SK-N-MC (cell line): ENCODE data around the gene FCRL1.

Experiments
- DNase-seq: peaks from one replicate; pipeline ENCODE4 v3.0.0-alpha.2; 2011; ENCODE audit warnings: low read depth, low spot score
- H3K27ac ChIP-seq: fragments of 200-600 bp; sonication (generic); 2 replicates; pipeline ENCODE4 v1.5.1; 2016; ENCODE audit warnings: mixed run types
- H3K36me3 ChIP-seq: fragments of 200-600 bp; sonication (generic); 2 replicates; pipeline ENCODE4 v1.6.1; 2017; ENCODE audit warnings: antibody characterized with exemption, low read length, mixed read lengths; ENCODE audit not compliant: insufficient read depth
- H3K4me3 ChIP-seq: fragments of 200-600 bp; sonication (generic); 2 replicates; pipeline ENCODE4 v1.5.1; 2016
- H3K9ac ChIP-seq: fragments of 200-600 bp; sonication (generic); 2 replicates; pipeline ENCODE4 v1.8.0; 2017; ENCODE audit warnings: mixed run types, mixed read lengths; ENCODE audit not compliant: insufficient read length
- H3K9me3 ChIP-seq: fragments of 200-600 bp; sonication (generic); 2 replicates; pipeline ENCODE4 v1.6.1; 2017; ENCODE audit warnings: low read depth, mild to moderate bottlenecking, antibody characterized with exemption, low read length, moderate library complexity, mixed read lengths
- EZH2 ChIP-seq: fragments of 200-600 bp; sonication (generic); IDR thresholded peaks from one replicate; pipeline ENCODE4 v1.6.1; 2017; ENCODE audit warnings: antibody characterized with exemption
- FOXP2 ChIP-seq: optimal IDR thresholded peaks from 2 replicates; pipeline ENCODE3; 2011; ENCODE audit warnings: mild to moderate bottlenecking, moderate library complexity; ENCODE audit not compliant: insufficient read depth; ENCODE audit errors: extremely low read length, control extremely low read depth
- POLR2AphosphoS5 ChIP-seq: IDR thresholded peaks from 2 replicates; pipeline ENCODE4 v1.6.1; 2012; ENCODE audit warnings: mild to moderate bottlenecking, low read depth, low read length, borderline replicate concordance

Gene FCRL1

GRCh38 chr1:157841708-157842107 lies 21.8 kb upstream of the FCRL1 start, which contains the start of gene CD5L:
Gene CD5L, minus strand, starts transcription at chr1:157841808. Its CDS starts 107 bp downstream, at chr1:157841701.
- Histone ChIP-seq H3K9me3 (no peaks in the 10 kb centered on the region), H3K9ac (no peak within 1 kb of the TSS), H3K4me3 (no peak within 1 kb of the TSS), H3K36me3 (no peaks in the 10 kb centered on the region), H3K27ac (no peak within 1 kb of the TSS)
- TF ChIP-seq POLR2AphosphoS5 (no peak), EZH2 (no peak), FOXP2 (no peak)
- DNase-seq = no peak

DNA sequence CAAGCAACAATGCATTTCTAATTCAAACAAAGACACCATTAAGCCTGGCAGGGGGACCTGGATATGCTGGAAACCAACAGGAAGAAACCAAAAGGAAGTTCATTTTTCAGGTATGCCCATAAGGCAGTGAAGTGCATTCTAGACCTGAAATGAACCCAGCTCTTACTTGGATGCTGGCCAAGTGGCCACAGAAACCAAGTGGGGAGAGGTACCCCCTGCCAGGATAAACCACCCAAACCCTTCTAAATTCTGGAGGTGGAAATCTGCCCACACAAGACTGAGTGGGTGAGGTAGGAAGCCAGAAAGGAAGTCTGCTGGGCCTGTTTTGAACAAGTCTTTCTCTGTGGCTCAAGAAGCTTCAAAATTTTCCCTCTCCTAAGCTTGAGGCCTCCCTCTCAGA lies 19.0 kb upstream of the FCRL1 start:
- Histone ChIP-seq H3K27ac (no peak overlapping the region), H3K9ac (no peak overlapping the region), H3K36me3 (no peaks in the 10 kb centered on the region), H3K9me3 (no peaks in the 10 kb centered on the region), H3K4me3 (no peak overlapping the region)
- TF ChIP-seq POLR2AphosphoS5 (no peak), FOXP2 (no peak), EZH2 (no peak)
- DNase-seq = no peak

DNA sequence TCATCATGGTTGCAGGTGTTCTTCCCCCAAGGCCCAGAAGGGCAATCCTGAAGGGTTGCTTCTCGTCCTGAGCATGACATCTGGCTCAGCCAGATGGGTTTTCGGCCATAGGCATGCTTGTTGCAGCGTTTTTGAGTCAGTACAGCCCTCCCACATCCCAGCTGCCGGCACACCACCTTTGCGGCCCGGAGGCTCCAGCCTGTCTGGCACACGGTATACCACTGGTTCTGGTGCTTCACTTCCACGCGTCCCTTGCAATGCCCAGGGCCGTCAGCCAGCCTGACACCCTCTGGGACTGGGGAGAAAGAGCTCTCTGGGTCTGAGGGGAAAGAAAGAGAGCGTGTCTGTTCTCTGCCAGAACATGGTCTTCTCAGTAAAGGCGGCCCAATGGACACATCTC lies 14.5 kb upstream of the FCRL1 start:
- no peak for TF ChIP-seq FOXP2
- no peak for TF ChIP-seq EZH2
- TF ChIP-seq POLR2AphosphoS5 = no peak
- Histone ChIP-seq H3K36me3 (no peaks in the 10 kb centered on the region), H3K9me3 (no peaks in the 10 kb centered on the region), H3K9ac (no peak overlapping the region), H3K4me3 (no peak overlapping the region), H3K27ac (no peak overlapping the region)
- DNase-seq = no peak

GRCh38 chr1:157833145-157833544 lies 13.2 kb upstream of the FCRL1 start:
- DNase-seq = no peak
- no peaks in the 10 kb centered on the region for H3K9me3 ChIP-seq

GRCh38 chr1:157831968-157832626 lies 12.2 kb upstream of the FCRL1 start:
- Histone ChIP-seq H3K36me3 (no peaks in the 10 kb centered on the region), H3K27ac (no peak overlapping the region), H3K9me3 (no peaks in the 10 kb centered on the region), H3K9ac (no peak overlapping the region), H3K4me3 (no peak overlapping the region)
- TF ChIP-seq EZH2 (no peak), POLR2AphosphoS5 (no peak), FOXP2 (no peak)
- no peak for DNase-seq

More at GRCh38 chr1:157833145-157833544, 13.2 kb upstream of the FCRL1 start:
- no peaks in the 10 kb centered on the region for H3K36me3 ChIP-seq
- H3K4me3 ChIP-seq = no peak overlapping the region
- no peak for TF ChIP-seq POLR2AphosphoS5
- TF ChIP-seq FOXP2 = no peak
- TF ChIP-seq EZH2 = no peak
- H3K27ac ChIP-seq = no peak overlapping the region
- no peak overlapping the region for H3K9ac ChIP-seq

- TF ChIP-seq EZH2 (no peak), POLR2AphosphoS5 (no peak), FOXP2 (no peak)
- Histone ChIP-seq H3K9me3 (no peaks in the 10 kb centered on the region), H3K27ac (no peak overlapping the region), H3K4me3 (no peak overlapping the region), H3K36me3 (no peaks in the 10 kb centered on the region), H3K9ac (no peak overlapping the region)
- DNase-seq = no peak
These were observed 11.0 kb upstream of the FCRL1 start for GRCh38 chr1:157830887-157831286.

DNA sequence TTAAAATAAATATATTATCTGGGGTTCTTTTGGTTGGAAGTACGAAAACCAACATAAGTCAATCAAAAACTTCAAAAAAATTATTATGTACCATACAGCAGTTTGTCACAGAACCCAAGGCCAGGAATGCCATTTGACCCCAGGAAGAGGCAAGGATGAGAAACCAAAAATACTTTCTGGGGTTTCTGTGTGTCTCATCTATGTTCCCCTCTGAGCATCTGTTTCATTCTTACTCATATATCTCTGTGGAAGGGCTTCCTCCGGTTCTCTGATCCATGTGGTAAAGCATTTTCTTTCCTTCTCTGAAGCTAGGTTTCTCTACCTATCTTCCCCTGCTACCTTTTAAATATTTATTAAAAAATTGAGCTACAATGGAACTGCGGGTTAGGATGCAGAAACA lies 9.8 kb upstream of the FCRL1 start:
- H3K36me3 ChIP-seq = no peaks in the 10 kb centered on the region
- no peak overlapping the region for H3K27ac ChIP-seq
- no peak overlapping the region for H3K9ac ChIP-seq
- DNase-seq = no peak
- no peaks in the 10 kb centered on the region for H3K9me3 ChIP-seq
- no peak overlapping the region for H3K4me3 ChIP-seq
- no peak for TF ChIP-seq EZH2
- no peak for TF ChIP-seq FOXP2

DNA sequence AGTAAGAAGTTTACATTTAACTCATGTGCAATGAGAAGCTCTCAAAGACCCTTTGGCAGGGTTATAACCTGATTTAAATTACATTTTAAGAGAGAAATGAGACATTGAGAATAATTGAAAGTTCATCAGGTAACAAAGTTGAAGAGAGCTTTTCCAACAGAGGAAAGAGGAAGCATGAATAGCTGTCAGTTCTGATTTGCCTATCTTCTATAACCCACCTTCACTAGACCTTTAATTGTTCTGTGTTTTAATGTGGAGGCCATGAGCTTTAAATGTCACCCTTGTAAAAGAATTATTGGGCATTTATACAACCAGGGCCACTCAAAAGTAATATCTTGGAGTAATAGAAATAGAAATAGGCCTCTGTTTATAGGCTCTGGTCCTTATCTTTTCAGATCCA lies 9.3 kb upstream of the FCRL1 start:
- no peak overlapping the region for H3K9ac ChIP-seq

GRCh38 chr1:157820299-157820698 lies 379 bp upstream of the FCRL1 start:
- no peaks in the 10 kb centered on the region for H3K9me3 ChIP-seq
- TF ChIP-seq EZH2 = no peak
- TF ChIP-seq POLR2AphosphoS5 = no peak
- no peak for TF ChIP-seq FOXP2
- H3K9ac ChIP-seq = no peak overlapping the region
- H3K36me3 ChIP-seq = no peaks in the 10 kb centered on the region
- no peak for DNase-seq
- no peak overlapping the region for H3K27ac ChIP-seq
- no peak overlapping the region for H3K4me3 ChIP-seq

More for the DNA sequence above, 9.3 kb upstream of the FCRL1 start:
- H3K4me3 ChIP-seq = no peak overlapping the region
- no peak for TF ChIP-seq FOXP2
- H3K27ac ChIP-seq = no peak overlapping the region
- H3K36me3 ChIP-seq = no peaks in the 10 kb centered on the region
- DNase-seq = no peak
- H3K9me3 ChIP-seq = no peaks in the 10 kb centered on the region

DNA sequence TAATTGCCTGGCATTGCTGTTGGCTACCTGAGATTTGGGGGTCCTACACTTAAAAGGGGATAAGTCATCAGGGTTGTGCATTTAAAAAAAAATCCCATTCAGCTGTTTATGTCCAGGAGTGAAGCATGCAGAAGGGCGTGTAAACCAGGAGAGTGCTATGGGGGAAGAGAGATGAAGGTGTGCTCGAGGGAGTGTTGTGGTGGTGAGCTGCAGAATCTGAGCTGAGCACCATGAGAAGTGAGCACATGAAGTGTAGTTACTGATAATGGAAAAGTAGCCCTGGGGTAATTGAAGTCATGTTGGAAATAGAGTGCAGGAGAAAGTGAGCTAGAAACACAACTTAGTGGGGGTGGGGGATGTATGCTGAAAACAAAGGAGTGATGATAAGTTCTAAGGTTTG lies 705 bp downstream of the FCRL1 start:
- Histone ChIP-seq H3K9me3 (no peaks in the 10 kb centered on the region), H3K9ac (no peak overlapping the region), H3K36me3 (no peaks in the 10 kb centered on the region)

More for the DNA sequence above, 705 bp downstream of the FCRL1 start:
- DNase-seq = no peak
- H3K4me3 ChIP-seq = no peak overlapping the region
- H3K27ac ChIP-seq = no peak overlapping the region
- TF ChIP-seq EZH2 (no peak), POLR2AphosphoS5 (no peak), FOXP2 (no peak)
